Immature natural killer cell (primary cell): ENCODE measurements around the gene PEX14. TPM values are rescaled to one million over a fixed set of nuclear protein-coding genes. Genes with fewer than 3 reads are reported as not detected.

Source experiments
- DNase-seq, 3 donors: peaks; one replicate each; pipeline ENCODE4 v3.0.0; 2022; ENCODE audit warnings: mixed read lengths in 1 of 3
- H3K27ac Mint-ChIP-seq, 6 donors: one replicate each; pipeline ENCODE4 v1.8.0; 2020; ENCODE audit warnings: mixed read lengths in 6 of 6, mild to moderate bottlenecking in 5 of 6, inconsistent platforms in 4 of 6, moderate library complexity in 3 of 6
- H3K27me3 Mint-ChIP-seq, 3 donors: one replicate each; pipeline ENCODE4 v1.8.0; 2020 to 2021; ENCODE audit warnings: low read depth in 3 of 3, mild to moderate bottlenecking in 3 of 3, mixed read lengths in 3 of 3, moderate library complexity in 3 of 3, inconsistent platforms in 1 of 3
- H3K36me3 Mint-ChIP-seq, 3 donors: one replicate each; pipeline ENCODE4 v1.8.0; 2020; ENCODE audit warnings: mixed read lengths in 3 of 3, inconsistent platforms in 2 of 3, mild to moderate bottlenecking in 2 of 3
- H3K4me1 Mint-ChIP-seq, 2 donors: one replicate each; pipeline ENCODE4 v1.8.0; 2020; ENCODE audit warnings: inconsistent platforms in 2 of 2, mild to moderate bottlenecking in 2 of 2, mixed read lengths in 2 of 2, moderate library complexity in 1 of 2
- H3K4me3 Mint-ChIP-seq, 5 donors: one replicate each; pipeline ENCODE4 v1.8.0; 2020; ENCODE audit warnings: mild to moderate bottlenecking in 5 of 5, mixed read lengths in 5 of 5, inconsistent platforms in 3 of 5, moderate library complexity in 3 of 5
- H3K9me3 Mint-ChIP-seq, 6 donors: one replicate each; pipeline ENCODE4 v1.8.0; 2020; ENCODE audit warnings: mild to moderate bottlenecking in 6 of 6, mixed read lengths in 6 of 6, inconsistent platforms in 4 of 6, moderate library complexity in 3 of 6
- polyA plus RNA-seq, 3 donors: library from polyadenylated mRNA; unstranded; fragments of 300-500 nt; fragmentation: Illumina TruSeq; gene quantifications; one replicate each; pipeline ENCODE4 v1.2.3, GENCODE V29; 2021

Gene PEX14
- polyA plus RNA-seq, 3 donors from 2014 or later = 2.0 to 7.5 (median 4.1) TPM

GRCh38 chr1:10641976-10642375, 167.2 kb downstream of the PEX14 start:
- peaks cover 0 to 4% (median 3%) of the 10 kb centered on the region in 3 donors for H3K36me3 Mint-ChIP-seq
- H3K4me3 Mint-ChIP-seq = no peak overlapping the region
- no peak for DNase-seq
- H3K27me3 Mint-ChIP-seq = peaks cover 0 to 4% (median 3%) of the 10 kb centered on the region in 3 donors
- peaks cover 0 to 3% of the 10 kb centered on the region in 2 donors for H3K4me1 Mint-ChIP-seq
- H3K9me3 Mint-ChIP-seq = no peaks in the 10 kb centered on the region
- no peak overlapping the region for H3K27ac Mint-ChIP-seq

- Mint-ChIP-seq H3K4me3 (no peak overlapping the region), H3K36me3 (peaks cover 0 to 4% (median 0%) of the 10 kb centered on the region in 3 donors), H3K27me3 (peaks cover 0 to 4% (median 3%) of the 10 kb centered on the region in 3 donors), H3K4me1 (peaks cover 0 to 3% of the 10 kb centered on the region in 2 donors), H3K9me3 (no peaks in the 10 kb centered on the region), H3K27ac (no peak overlapping the region)
- DNase-seq = no peak
Measured at GRCh38 chr1:10642403-10643080, 167.8 kb downstream of the PEX14 start.

DNA sequence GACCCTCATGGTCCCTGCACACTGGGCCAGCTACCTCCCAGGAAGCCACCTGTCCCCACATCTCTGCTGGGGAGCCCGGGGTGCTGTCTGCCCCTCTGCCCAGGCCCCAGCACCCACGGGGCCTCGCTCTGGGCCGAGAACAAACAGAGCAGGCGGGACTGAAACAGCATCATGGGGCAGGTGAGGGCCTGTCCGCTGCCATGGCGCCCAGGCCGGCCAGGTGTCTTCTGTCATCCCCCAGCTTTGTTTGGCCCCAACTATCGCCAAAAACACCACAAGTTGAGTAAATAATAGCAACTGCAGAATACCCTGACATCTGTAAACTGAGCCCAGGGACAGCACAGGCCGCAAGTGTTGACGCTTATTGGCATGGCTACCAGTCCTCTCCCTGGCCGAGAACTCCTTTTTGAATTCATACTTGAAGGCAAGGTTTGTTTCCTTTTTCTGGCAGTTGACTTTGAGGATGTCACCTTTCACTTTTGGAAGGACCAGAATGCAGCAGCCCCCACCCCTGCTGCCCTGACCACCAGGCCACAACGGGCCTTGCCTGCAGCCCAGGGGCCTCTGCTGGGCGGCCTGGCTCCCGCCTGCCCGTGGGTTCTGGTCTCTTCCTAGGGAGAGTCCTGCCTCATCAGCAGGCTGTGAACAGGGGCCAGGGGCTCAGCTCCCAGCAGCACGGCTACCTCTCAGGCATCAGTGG, 169.0 kb downstream of the PEX14 start:
- Mint-ChIP-seq H3K27ac (no peak overlapping the region), H3K36me3 (peaks cover 0 to 4% (median 0%) of the 10 kb centered on the region in 3 donors), H3K4me1 (no peaks in the 10 kb centered on the region), H3K4me3 (no peak overlapping the region), H3K9me3 (no peaks in the 10 kb centered on the region), H3K27me3 (peaks cover 0 to 4% (median 3%) of the 10 kb centered on the region in 3 donors)
- DNase-seq = no peak

- no peak for DNase-seq
- Mint-ChIP-seq H3K36me3 (peaks cover 0 to 4% (median 0%) of the 10 kb centered on the region in 3 donors), H3K27ac (peak overlapping the region in 1 of 6 donors; percentile 40), H3K4me3 (no peak overlapping the region), H3K4me1 (no peaks in the 10 kb centered on the region), H3K9me3 (no peaks in the 10 kb centered on the region), H3K27me3 (peaks cover 0 to 4% (median 3%) of the 10 kb centered on the region in 3 donors)
Measured at GRCh38 chr1:10644307-10645128, 169.8 kb downstream of the PEX14 start.

- H3K27ac Mint-ChIP-seq = no peak overlapping the region
- no peaks in the 10 kb centered on the region for H3K9me3 Mint-ChIP-seq
- no peak overlapping the region for H3K4me3 Mint-ChIP-seq
- H3K4me1 Mint-ChIP-seq = no peaks in the 10 kb centered on the region
- peaks cover 0 to 3% (median 0%) of the 10 kb centered on the region in 3 donors for H3K27me3 Mint-ChIP-seq
- peaks cover 0 to 4% (median 0%) of the 10 kb centered on the region in 3 donors for H3K36me3 Mint-ChIP-seq
- no peak for DNase-seq
Measured at GRCh38 chr1:10646347-10646861, 171.7 kb downstream of the PEX14 start.

- H3K36me3 Mint-ChIP-seq = peaks cover 0 to 3% (median 0%) of the 10 kb centered on the region in 3 donors
- H3K4me3 Mint-ChIP-seq = no peak overlapping the region
- H3K9me3 Mint-ChIP-seq = no peaks in the 10 kb centered on the region
- no peaks in the 10 kb centered on the region for H3K4me1 Mint-ChIP-seq
- peak overlapping the region in 1 of 6 donors; percentile 28 for H3K27ac Mint-ChIP-seq
- no peak for DNase-seq
- peaks cover 0 to 3% (median 2%) of the 10 kb centered on the region in 3 donors for H3K27me3 Mint-ChIP-seq
Measured at GRCh38 chr1:10647414-10648170, 172.8 kb downstream of the PEX14 start.

DNA sequence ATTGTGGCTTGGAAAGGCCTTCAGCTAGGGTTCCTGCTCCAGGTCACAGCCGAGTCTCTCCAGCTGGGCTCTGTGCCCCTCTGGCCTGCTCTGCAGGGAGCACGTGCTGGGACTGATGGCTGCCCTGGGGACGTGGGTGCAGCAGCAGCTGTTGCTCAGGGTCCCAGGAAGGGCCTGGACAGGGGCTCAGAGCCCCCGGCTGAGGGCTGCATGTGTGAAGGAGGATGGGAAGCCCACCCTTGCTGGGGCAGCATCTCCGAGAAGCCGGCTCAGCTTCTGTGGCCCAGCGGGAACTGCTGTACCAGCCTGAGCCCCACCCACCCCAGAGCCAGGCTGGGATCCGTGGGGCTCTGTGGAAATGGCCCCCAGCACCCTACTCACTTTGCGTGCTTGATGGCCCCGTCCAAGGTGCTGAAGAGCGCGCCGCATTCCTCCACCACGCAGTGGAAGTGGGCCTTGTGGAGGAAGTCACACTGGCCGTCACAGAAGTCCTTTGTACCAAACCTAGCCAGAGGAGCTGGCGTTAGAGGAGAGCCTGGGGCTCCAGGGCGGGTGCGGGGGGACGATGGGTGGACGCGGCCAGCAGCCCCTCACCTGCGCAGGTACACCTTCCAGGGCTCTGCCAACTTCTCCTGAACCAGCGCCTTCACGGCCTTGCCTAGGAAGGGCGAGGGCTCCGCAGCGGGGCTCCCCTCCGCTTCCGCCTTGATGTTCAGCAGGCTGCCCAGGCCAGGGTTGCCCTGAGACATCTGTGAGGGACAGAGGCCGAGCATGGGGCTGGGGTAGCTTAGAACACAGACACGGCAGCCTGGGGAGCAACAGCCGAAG, 174.2 kb downstream of the PEX14 start:
- Mint-ChIP-seq H3K36me3 (peaks cover 0 to 3% (median 3%) of the 10 kb centered on the region in 3 donors), H3K27me3 (peaks cover 0 to 3% (median 2%) of the 10 kb centered on the region in 3 donors), H3K4me1 (no peaks in the 10 kb centered on the region), H3K27ac (no peak overlapping the region), H3K9me3 (no peaks in the 10 kb centered on the region), H3K4me3 (no peak overlapping the region)
- no peak for DNase-seq

DNA sequence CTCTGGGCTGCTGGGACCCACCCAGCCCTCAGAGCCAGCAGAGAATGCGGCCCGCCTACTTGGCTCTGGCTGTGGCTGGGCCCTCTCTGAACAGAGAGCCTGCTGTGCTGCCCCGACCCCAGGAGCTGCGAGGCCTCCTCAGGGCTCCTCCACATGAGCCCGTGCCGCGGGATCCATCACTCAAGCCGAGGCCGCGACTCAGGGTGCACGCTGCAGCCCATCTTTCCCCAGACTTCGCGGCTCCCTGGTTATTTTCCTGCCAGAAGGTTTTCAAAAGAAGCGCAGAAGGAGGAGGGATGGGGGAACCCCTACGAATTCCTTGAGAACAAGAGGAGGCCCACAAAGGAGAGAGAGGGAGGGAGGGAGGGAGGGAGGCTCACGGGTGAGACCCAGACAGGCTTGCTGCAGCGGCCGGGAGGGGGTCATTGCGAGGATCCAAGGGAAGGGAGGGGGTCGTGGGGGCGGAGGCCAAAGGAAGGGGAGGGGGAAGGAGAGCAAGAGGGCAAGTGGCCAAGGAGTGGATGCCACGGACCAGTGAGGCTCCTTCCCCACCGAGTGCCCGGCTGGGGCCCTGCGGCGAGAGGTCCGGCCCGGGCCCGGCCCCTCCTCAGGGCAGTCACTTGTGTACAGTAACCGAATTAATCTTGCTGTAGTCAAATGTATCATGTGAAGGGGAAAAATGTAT, 174.9 kb downstream of the PEX14 start:
- H3K9me3 Mint-ChIP-seq = no peaks in the 10 kb centered on the region
- H3K27ac Mint-ChIP-seq = no peak overlapping the region
- H3K4me3 Mint-ChIP-seq = no peak overlapping the region
- H3K36me3 Mint-ChIP-seq = peaks cover 3 to 6% (median 5%) of the 10 kb centered on the region in 3 donors
- no peak for DNase-seq
- no peaks in the 10 kb centered on the region for H3K4me1 Mint-ChIP-seq
- peaks cover 0 to 4% (median 0%) of the 10 kb centered on the region in 3 donors for H3K27me3 Mint-ChIP-seq

GRCh38 chr1:10650556-10651388, 176.0 kb downstream of the PEX14 start:
- DNase-seq = no peak
- peaks cover 3 to 6% (median 5%) of the 10 kb centered on the region in 3 donors for H3K36me3 Mint-ChIP-seq
- no peak overlapping the region for H3K27ac Mint-ChIP-seq

DNA sequence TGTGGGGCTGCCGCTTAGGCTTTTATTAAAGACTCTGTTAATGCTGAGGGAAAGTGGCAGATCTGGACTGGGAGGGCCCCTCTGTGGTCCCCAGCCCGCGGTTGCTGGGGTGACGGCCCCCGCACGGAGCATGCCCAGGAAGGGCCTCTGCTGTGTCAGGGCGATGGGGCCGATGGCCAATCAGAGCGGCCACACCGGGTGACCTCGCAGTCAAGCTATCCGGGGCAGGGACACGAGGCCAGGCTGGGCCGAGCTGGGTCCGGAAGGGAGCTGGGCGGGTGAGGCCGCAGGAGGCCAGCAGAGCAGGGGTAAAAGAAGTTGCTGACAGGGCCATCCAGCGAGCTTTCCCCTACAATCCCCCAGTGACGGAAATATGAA, 176.6 kb downstream of the PEX14 start:
- DNase-seq = no peak
- Mint-ChIP-seq H3K27ac (no peak overlapping the region), H3K4me3 (no peak overlapping the region), H3K4me1 (no peaks in the 10 kb centered on the region), H3K27me3 (peaks cover 0 to 4% (median 0%) of the 10 kb centered on the region in 3 donors), H3K9me3 (no peaks in the 10 kb centered on the region), H3K36me3 (peaks cover 5 to 6% (median 5%) of the 10 kb centered on the region in 3 donors)

More at GRCh38 chr1:10650556-10651388, 176.0 kb downstream of the PEX14 start:
- Mint-ChIP-seq H3K4me1 (no peaks in the 10 kb centered on the region), H3K4me3 (no peak overlapping the region), H3K9me3 (no peaks in the 10 kb centered on the region), H3K27me3 (peaks cover 0 to 4% (median 0%) of the 10 kb centered on the region in 3 donors)

- DNase-seq = no peak
- no peaks in the 10 kb centered on the region for H3K9me3 Mint-ChIP-seq
- peaks cover 5 to 6% (median 5%) of the 10 kb centered on the region in 3 donors for H3K36me3 Mint-ChIP-seq
- peaks cover 0 to 4% (median 0%) of the 10 kb centered on the region in 3 donors for H3K27me3 Mint-ChIP-seq
- H3K27ac Mint-ChIP-seq = no peak overlapping the region
- no peaks in the 10 kb centered on the region for H3K4me1 Mint-ChIP-seq
- no peak overlapping the region for H3K4me3 Mint-ChIP-seq
Measured at GRCh38 chr1:10651793-10652192, 177.0 kb downstream of the PEX14 start.
